ENCODE data around the gene FLNB. TPM values are rescaled to one million over a fixed set of nuclear protein-coding genes. Genes with fewer than 3 reads are reported as not detected.

Gene FLNB
- total RNA-seq, 4 donors from 2014 or later, result 265 to 345 (median 277) TPM

DNA sequence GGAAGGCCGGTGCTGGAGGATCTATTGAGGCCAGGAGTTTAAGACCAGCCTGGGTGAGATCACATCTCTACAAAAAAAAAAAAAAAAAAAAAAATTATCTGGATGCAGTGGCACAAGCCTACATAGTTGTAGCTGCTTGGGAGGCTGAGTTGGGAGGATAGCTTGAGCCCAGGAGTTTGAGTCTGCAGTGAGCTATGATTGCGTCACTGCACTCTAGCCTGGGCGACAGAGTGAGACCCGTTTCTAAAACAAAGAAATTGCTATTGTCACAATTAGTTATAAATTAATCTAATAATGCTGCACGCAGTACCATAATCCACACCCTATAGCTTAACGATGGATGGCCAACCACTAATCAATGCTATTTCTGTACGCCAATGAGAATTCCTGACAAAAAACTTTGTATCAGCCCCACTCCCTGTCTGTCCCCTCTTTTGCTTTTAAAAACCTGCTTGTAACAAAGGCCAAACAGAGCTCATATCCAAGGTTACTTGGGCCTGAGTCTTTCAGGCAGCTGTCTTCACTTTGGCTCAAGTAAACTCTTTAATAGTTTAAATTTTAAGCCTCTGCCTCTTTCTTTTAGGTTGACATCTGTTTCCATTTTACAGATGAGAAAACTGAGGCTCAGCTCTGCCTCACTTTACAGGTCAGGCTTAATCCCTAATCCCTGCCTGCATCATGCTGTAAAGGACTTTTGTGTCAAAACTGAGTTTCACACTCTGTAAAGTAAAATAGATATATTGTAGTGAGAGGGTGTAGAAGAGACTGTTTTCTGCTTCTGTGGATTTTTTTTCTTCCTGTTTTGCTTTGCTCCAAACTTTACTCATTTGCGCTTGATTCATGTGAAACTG is 10.9 kb downstream of the FLNB start:
- H3K36me3 ChIP-seq, result no peaks in the 10 kb centered on the region
- no peak for DNase-seq (ENCODE audit: low spot score in 2 of 2)
- no peaks in the 10 kb centered on the region for H3K27me3 ChIP-seq
- WGBS, 2 donors, result 75 to 82% methylated on average over 8 of the region's 8 CpGs
- H3K9me3 ChIP-seq, result no peaks in the 10 kb centered on the region
- H3K4me1 ChIP-seq, result peaks cover 0 to 85% (median 28%) of the 10 kb centered on the region in 4 donors
- TF ChIP-seq POLR2A (IDR thresholded peaks at IDR 0.05), result no peak
- no peak for TF ChIP-seq EP300 (IDR thresholded peaks at IDR 0.05)
- TF ChIP-seq, protein P1, sequence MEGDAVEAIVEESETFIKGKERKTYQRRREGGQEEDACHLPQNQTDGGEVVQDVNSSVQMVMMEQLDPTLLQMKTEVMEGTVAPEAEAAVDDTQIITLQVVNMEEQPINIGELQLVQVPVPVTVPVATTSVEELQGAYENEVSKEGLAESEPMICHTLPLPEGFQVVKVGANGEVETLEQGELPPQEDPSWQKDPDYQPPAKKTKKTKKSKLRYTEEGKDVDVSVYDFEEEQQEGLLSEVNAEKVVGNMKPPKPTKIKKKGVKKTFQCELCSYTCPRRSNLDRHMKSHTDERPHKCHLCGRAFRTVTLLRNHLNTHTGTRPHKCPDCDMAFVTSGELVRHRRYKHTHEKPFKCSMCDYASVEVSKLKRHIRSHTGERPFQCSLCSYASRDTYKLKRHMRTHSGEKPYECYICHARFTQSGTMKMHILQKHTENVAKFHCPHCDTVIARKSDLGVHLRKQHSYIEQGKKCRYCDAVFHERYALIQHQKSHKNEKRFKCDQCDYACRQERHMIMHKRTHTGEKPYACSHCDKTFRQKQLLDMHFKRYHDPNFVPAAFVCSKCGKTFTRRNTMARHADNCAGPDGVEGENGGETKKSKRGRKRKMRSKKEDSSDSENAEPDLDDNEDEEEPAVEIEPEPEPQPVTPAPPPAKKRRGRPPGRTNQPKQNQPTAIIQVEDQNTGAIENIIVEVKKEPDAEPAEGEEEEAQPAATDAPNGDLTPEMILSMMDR (IDR thresholded peaks at IDR 0.05), result no peak
- peak overlapping the region in 2 of 4 donors; percentile 71 to 75 for H3K27ac ChIP-seq
- no peak overlapping the region for H3K4me3 ChIP-seq

DNA sequence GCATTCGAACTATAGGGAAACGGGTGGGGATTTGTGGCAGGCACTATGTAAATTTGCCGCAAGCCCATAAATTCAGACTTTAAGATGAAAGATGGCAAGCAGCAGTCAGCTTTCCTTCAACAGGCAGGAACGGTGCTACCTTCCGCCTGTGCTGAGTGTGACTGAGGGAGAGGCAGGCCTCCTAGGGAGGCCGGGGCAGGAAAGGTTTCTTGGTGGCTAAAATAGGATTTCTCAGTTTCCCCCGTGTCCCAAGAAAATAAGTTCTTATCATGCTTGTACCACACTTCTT is 12.5 kb downstream of the FLNB start:
- WGBS, 2 donors, result 55 to 59% methylated on average over 7 of the region's 7 CpGs
- Histone ChIP-seq H3K4me3 (no peak overlapping the region), H3K4me1 (peaks cover 0 to 78% (median 30%) of the 10 kb centered on the region in 4 donors), H3K36me3 (no peaks in the 10 kb centered on the region), H3K27ac (peak overlapping the region; percentile 19 to 75 (median 56)), H3K27me3 (no peaks in the 10 kb centered on the region), H3K9me3 (no peaks in the 10 kb centered on the region)
- TF ChIP-seq, protein P1 (IDR thresholded peaks at IDR 0.05), result no peak
- TF ChIP-seq EP300 (IDR thresholded peaks at IDR 0.05), result no peak
- TF ChIP-seq POLR2A (IDR thresholded peaks at IDR 0.05), result no peak
- no peak for DNase-seq (ENCODE audit: low spot score in 2 of 2)

DNA sequence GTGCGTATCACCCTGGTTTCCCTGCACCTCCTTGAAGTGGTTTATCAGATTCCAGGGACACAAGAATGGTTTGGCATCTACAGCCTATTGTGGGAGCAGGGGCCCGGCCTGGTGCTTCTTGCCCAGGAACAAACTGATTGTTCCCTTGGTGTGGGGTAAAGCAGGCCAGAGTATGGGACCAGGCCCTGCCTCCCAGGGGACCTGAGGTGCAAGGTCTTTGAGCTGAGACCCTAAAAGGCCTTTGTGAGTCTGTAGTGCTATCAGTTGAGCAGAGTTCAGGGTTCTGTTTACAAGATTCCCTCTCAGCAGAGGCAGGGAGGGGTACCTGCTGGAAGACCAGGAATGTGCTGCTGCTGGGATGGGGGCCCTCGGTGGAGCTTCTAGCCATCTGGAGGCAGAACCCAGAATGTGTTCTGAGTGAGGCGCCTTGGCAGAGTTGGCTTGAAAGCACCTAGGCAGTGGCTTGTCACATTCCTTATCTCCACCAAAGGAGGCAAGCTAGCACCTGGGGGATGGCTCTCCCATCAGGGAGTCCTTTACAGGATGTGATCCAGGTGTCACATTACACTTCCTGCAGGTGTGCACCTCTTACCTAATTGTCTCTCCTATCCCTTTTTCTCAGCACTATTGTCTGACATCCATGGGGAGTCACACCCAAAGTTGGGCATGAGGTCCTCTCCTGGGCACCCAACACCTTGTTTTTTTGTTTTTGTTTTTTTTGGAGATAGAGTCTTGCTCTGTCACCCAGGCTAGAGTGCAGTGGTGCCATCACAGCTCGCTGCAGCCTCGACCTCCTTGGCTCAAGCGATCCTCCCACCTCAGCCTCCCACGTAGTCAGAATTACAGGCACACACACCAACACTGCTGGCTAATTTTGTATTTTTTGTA is 13.1 kb downstream of the FLNB start:
- TF ChIP-seq POLR2A (IDR thresholded peaks at IDR 0.05) (no peak), EP300 (IDR thresholded peaks at IDR 0.05) (no peak)
- TF ChIP-seq, protein P1 (IDR thresholded peaks at IDR 0.05), result no peak
- Histone ChIP-seq H3K27ac (peak overlapping the region; percentile 19 to 75 (median 56)), H3K36me3 (no peaks in the 10 kb centered on the region), H3K4me1 (peaks cover 0 to 81% (median 32%) of the 10 kb centered on the region in 4 donors), H3K4me3 (no peak overlapping the region), H3K27me3 (no peaks in the 10 kb centered on the region), H3K9me3 (no peaks in the 10 kb centered on the region)
- DNase-seq (ENCODE audit: low spot score in 2 of 2), result no peak
- WGBS, 2 donors, result 66 to 78% methylated on average over 8 of the region's 8 CpGs

DNA sequence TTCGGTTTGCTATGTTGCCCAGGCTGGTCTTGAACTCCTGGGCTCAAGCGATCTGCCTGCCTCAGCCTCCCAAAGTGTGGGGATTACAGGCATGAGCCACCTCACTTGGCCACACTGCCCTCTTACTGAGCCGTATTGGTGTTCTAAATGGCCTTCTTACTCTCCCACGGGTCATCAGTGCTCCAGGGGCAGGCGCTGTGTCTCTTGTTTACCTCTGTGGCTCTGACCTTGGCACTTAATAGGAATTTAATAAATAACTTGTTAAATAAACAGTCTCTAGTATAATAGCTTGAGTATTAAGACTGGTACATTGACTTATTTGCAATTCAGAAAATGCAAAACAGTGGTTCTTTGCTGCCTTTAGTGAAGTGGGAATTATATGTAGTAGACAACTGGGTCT is 13.7 kb downstream of the FLNB start:
- WGBS, 2 donors, result 57 to 81% methylated on average over 5 of the region's 5 CpGs
- TF ChIP-seq EP300 (IDR thresholded peaks at IDR 0.05) (no peak), POLR2A (IDR thresholded peaks at IDR 0.05) (no peak)
- TF ChIP-seq, protein P1 (IDR thresholded peaks at IDR 0.05), result no peak
- no peaks in the 10 kb centered on the region for H3K9me3 ChIP-seq
- peak overlapping the region in 2 of 4 donors; percentile 71 to 75 for H3K27ac ChIP-seq
- no peaks in the 10 kb centered on the region for H3K27me3 ChIP-seq
- H3K4me1 ChIP-seq, result peaks cover 0 to 81% (median 32%) of the 10 kb centered on the region in 4 donors
- H3K4me3 ChIP-seq, result no peak overlapping the region
- no peak for DNase-seq (ENCODE audit: low spot score in 2 of 2)
- H3K36me3 ChIP-seq, result no peaks in the 10 kb centered on the region
